EH (cell line): ENCODE measurements around the gene MSRB1.
"Not testable (repeated sequence)": the region's sequence is repeated elsewhere in the genome, so short reads cannot be mapped to it uniquely, and the experiment has no call there.

Source experiments
- DNase-seq: peaks from one replicate; pipeline ENCODE4 v3.0.0-alpha.2; 2015; ENCODE audit warnings: low read depth

The MSRB1 gene

DNA sequence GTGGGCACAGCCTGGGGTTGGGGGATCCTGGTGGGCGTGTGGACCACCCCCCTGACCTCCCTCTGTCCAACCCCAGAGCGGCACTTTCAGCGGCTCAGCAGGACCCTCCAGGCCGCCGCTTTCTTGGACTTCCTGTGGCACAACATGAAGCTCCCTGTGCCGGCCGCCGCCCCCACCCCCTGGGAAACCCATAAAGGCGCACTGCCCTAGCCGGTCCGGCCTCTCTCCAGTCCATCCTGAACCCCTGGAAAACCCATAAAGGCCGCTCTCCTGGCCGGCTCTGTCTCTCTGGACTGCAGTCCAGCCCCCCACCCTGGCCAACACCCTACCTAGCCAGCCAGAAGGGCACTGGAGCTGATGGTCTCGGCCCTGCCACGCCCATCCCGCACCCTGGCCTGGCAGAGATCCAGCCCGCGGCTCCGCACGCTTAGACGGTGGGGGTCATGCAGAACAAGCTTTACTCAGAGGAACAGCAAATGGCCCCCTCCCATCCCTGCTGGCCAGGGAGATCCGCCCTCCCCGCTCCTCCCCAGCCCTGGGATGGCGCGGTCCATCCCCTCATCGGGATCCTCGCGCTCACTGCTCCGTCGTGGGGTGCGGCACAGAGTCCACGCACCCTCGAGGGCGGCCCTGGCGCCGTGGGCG, 35.6 kb upstream of the MSRB1 start:
- no peak for DNase-seq

DNA sequence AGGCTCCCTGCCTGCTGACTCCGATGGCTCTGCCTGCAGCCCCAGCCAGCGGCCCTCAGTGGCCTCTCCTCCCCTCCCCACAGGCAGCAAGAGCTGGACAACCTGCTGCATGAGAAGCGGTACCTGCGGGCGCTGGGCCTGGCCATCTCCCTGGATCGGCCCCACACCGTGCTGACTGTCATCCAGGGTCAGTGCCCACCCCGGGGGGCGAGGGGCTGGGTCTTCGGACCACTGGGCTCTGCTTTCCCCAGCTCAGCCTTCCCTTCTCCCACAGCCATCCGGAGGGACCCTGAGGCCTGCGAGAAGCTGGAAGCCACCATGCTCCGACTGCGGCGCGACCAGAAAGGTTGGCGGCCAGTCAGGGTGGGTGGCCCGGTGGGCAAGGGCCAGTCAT, 34.9 kb upstream of the MSRB1 start:
- DNase-seq = no peak

GRCh38 chr16:1976951-1977874, 34.2 kb upstream of the MSRB1 start:
- DNase-seq = no peak

DNA sequence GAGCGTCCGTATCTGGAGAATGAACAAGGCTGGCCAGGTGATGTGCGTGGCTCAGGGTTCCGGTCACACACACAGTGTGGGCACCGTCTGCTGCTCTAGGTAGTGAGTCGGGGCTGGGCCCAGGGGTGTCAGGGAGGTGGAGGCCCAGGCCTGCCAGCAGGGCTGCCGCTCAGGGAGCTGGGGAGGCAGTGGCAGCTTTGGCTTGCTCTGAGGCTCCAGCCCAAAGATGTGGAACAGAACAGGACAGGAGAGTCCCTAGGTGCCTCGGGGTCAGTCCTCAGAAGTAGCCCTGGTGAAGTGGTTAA, 33.2 kb upstream of the MSRB1 start:
- DNase-seq = no peak

- no peak for DNase-seq
These were observed 32.6 kb upstream of the MSRB1 start for GRCh38 chr16:1975432-1976215.

GRCh38 chr16:1974157-1975070, 31.4 kb upstream of the MSRB1 start:
- DNase-seq = no peak

DNA sequence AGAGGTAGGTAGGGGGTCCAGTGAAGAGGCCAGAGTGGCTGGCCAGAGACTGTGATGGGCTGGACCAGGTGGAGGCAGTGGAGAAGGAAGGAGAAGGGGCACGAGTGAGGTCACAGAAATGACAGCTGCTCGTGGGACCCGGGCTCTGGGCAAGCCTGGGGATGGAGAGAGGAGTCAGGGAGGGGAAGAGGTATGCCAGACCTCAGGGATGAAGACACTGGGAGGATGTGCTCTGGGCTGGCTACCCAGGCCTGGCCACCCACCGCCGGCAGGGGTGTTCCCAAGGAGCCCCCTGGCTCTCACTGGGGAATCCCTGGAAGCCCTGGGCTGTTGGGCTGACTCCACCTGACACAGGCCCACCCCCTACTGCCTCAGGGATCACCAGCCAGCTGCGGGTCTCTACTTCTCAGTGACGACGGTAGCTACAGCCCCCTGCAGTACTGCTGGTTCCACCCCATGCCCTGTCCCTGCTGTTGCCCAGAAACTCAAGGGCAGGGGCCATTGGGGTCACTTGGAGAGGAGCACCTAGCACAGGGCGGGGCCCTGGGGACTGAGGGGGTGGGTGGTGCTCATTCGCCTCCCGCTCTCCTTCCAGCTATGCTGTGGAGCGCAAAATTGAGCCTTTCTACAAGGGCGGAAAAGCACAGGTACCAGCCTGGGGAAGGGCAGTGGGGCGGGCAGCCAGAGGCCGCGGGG, 30.6 kb upstream of the MSRB1 start:
- no peak for DNase-seq

DNA sequence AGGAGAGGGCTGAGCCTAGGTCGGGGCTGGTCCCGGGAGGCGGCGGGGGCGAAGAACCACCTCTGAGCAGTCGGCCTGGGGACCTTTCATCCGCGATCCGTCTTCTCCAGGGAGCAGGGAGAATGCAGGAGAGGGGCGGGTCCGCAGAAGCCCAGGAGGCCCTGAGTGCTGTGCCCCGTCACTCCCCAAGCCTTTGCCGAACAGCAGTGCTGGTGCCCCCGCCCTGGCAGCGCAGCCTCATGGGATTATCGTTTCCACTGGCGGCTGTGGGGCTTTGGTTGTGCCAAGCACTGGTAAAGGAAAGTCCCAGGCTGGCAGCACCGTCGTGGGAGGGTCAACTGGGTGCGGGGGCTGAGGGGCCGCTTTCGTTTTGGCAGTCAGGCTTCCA, 29.5 kb upstream of the MSRB1 start:
- DNase-seq = no peak

DNA sequence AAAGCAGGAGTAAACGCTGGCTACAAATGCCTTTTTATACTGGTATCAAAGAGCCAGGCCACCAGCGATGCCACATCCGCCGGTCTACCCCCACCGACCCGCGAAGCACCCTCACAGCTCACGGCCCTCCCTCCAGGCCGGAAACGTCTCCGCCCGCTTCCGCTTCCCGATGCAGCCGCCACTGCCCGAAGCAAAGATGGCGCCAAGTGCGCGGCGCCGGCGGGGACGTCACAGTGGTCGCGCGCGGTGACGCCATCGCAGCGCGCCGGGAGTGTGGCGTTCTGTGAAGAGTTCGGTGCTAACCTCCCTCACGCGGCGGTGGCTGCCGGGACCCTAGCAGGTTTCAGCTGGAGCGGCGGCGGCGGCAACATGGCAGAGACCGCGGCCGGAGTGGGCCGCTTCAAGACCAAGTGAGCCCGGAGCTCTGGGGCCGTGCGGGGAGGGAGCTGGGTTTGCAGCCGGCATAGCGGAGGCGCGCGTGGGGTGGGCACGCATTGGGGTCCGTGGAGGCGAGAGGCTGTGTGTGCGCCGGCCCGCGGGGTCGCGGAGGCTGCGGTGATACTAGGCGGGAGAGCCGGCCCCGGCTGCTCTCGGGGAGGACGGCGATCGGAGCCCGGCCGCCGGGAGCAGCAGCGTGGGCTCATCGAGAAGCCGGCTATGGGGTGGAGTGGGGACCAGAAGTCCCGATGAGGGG, 28.9 kb upstream of the MSRB1 start, which contains the start of gene TBL3:
TBL3 (plus strand) TSS at position 258 of the 694 bp plus-strand sequence; CDS start at position 370, 112 bp downstream.
- peak; percentile 94 for DNase-seq

GRCh38 chr16:1968146-1968953, 25.4 kb upstream of the MSRB1 start:
- no peak for DNase-seq

DNA sequence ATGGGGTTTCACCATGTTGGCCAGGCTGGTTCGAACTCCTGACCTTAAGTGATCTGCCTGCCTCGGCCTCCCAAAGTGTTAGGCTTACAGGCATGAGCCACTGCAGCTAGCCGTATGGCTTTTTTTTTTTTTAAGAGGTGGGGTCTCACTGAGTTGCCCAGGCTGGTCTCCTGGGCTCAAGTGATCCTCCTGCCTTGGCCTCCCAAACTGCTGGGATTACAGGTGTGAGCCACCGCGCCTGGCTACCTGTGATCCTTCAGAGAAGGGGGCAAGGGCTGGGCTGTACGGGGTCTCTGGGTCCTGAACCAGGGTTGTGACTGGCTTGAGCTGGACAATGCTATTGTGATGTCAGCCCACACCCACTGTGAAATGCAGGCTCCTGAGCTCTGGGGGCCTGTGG, 23.5 kb upstream of the MSRB1 start, which contains the start of gene RNF151:
RNF151 (plus strand) TSS at position 397 of the 400 bp plus-strand sequence. CDS start 26 bp downstream, outside the sequence.
- no peak for DNase-seq

GRCh38 chr16:1965396-1966001, 22.5 kb upstream of the MSRB1 start:
- DNase-seq = no peak

DNA sequence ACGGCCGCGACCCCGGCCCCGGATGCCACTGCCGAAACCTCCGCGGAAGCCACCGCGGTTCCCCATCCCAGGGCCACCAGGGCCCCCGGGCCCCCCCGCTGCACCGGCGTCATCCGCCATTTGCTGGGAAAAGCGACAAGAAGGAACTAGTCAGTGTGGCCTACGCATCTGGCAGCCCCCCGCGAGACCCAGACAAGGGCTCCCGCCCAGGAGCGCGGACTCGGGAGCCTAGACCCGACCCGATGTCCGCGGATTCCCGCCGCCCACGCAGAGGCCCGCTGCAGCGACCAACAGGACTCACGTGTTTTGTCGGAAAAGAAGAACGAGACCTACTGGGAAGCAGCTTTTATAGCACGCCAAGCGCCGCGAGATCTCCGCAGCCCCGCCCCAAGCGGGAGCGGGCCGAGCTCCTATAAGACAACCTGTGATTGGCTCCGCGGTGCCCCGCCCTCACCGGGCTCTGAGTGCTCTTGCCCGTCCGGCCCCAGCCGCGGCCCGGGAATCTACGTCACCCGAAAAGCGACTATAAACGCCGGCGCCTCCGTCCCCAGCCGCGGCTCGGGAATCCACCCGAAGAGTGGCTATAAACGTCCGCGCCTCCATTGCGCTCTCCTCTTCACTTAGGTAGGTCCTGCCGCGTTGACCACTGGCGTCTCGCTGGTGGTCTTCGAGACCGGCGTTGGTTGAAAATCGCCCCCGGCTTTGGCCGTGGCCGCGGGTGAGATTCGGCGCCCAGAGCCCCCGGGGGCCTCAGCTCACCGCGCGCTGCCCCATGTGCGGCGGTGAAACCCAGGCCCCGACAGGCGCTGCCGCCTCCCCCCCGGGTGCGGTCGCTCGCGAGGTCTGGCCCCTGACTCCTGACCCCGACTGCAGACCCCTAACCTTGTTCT, 21.8 kb upstream of the MSRB1 start, which contains the start of gene RPS2:
RPS2 (minus strand) TSS at position 321 of the 890 bp plus-strand sequence; CDS start at position 120, 201 bp downstream.
- peak; percentile 99 for DNase-seq

DNA sequence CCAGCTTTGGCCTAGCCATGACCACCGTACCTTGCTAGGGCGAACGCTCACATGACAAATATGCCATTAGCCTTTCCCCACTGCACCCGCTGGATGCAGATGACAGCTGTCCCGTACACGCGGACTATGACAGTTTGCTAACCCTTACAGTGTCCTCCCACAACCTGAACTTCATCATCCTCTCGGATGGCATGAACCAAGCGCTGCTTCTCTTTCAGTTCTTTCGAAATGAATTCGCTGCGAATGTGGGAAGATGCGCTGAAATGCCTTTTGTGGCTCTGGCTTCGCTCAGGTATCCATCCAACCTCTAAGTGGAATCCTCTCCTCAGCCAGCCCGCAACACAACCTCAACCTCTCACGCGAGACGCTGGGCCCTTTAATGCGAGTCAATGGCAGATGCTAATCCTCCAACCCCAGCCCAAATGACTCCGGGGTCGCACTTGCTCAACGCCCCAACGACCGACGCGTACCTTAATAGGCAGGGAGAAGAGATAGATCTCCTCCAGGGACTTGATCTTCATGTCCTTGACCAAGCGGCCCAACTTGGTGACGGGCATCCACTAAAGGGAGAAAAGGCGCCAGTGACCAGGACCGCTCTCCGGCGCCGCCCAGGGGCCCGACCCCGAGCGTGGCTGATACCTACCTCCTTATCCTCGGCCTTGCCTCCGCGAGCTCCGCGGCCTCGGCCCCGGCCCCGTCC, 21.0 kb upstream of the MSRB1 start:
- DNase-seq = peak; percentile 48

GRCh38 chr16:1962161-1963153, 19.5 kb upstream of the MSRB1 start:
- DNase-seq = not testable (repeated sequence)

DNA sequence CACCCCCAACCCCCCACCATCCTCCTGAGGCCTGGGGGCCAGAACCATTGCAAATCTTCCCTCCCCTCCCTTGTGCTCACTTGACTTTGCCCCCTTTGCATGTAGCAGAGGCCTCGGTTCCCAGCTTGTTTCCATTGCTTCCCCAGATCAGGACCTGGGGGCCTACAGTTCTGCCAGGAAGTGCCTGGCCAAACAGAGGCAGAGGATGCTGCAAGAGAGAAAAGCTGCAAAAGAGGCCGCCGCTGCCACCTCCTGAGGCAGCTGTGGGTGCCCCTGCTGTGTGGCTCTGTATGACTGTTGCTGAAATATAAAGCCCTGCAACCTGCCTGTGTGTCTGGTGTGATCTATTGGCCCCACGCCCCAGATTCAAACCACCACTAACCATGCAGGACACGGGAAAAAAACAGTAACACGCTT, 18.7 kb upstream of the MSRB1 start:
- DNase-seq = no peak
